ENCODE results near the gene UGT2B7.
"Not testable (repeated sequence)": the region's sequence is repeated elsewhere in the genome, so short reads cannot be mapped to it uniquely, and the experiment has no call there.

UGT2B7 gene

DNA sequence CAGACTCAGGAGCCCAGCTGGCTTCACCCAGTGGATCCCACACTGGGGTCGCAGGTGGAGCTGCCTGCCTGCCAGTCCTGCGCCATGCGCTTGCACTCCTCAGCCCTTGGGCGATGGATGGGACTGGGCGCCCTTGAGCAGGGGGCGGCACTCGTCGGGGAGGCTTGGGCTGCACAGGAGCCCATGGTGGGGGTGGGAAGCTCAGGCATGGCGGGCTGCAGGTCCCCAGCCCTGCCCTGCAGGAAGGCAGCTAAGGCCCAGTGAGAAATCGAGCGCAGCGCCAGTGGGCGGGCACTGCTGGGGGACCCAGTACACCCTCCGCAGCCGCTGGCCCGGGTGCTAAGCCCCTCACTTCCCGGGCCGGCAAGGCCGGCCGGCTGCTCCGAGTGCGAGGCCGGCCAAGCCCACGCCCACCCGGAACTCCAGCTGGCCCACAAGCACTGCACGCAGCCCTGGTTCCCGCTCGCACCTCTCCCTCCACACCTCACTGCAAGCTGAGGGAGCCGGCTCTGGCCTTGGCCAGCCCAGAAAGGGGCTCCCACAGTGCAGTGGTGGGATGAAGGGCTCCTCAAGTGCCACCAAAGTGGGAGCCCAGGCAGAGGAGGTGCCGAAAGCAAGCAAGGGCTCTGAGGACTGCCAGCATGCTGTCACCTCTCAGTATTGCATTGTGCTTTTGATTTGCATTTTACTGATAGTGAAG is 19.0 kb downstream of the UGT2B7 start:
- not testable (repeated sequence) for H3K27me3 ChIP-seq (ENCODE audit: control insufficient read depth, insufficient read depth, low read length); H3K27ac ChIP-seq (ENCODE audit: low read length); H3K36me3 ChIP-seq (ENCODE audit: control insufficient read depth, insufficient read depth, low read length); H3K4me3 ChIP-seq (ENCODE audit: low read length); DNase-seq (ENCODE audit: low read depth, low spot score); H3K9me3 ChIP-seq (ENCODE audit: control insufficient read depth, insufficient read depth, low read length); H3K4me1 ChIP-seq (ENCODE audit: control insufficient read depth, insufficient read depth, low read length)
- WGBS (ENCODE audit: insufficient coverage, insufficient read length) = no CpG with 5 or more reads among the region's 30 CpGs

GRCh38 chr4:69115851-69116213 is 19.6 kb downstream of the UGT2B7 start:
- no CpG with 5 or more reads among the region's 2 CpGs for WGBS (ENCODE audit: insufficient coverage, insufficient read length)
- H3K9me3 ChIP-seq (ENCODE audit: control insufficient read depth, insufficient read depth, low read length) = no peaks in the 10 kb centered on the region
- no peaks in the 10 kb centered on the region for H3K36me3 ChIP-seq (ENCODE audit: control insufficient read depth, insufficient read depth, low read length)
- no peaks in the 10 kb centered on the region for H3K4me1 ChIP-seq (ENCODE audit: control insufficient read depth, insufficient read depth, low read length)
- H3K27me3 ChIP-seq (ENCODE audit: control insufficient read depth, insufficient read depth, low read length) = no peaks in the 10 kb centered on the region
- H3K27ac ChIP-seq (ENCODE audit: low read length) = no peak overlapping the region
- no peak for DNase-seq (ENCODE audit: low read depth, low spot score)
- H3K4me3 ChIP-seq (ENCODE audit: low read length) = no peak overlapping the region

- Histone ChIP-seq H3K4me1 (ENCODE audit: control insufficient read depth, insufficient read depth, low read length) (no peaks in the 10 kb centered on the region), H3K27ac (ENCODE audit: low read length) (no peak overlapping the region), H3K9me3 (ENCODE audit: control insufficient read depth, insufficient read depth, low read length) (no peaks in the 10 kb centered on the region), H3K4me3 (ENCODE audit: low read length) (no peak overlapping the region), H3K27me3 (ENCODE audit: control insufficient read depth, insufficient read depth, low read length) (no peaks in the 10 kb centered on the region), H3K36me3 (ENCODE audit: control insufficient read depth, insufficient read depth, low read length) (no peaks in the 10 kb centered on the region)
- no peak for DNase-seq (ENCODE audit: low read depth, low spot score)
- no CpG with 5 or more reads among the region's 10 CpGs for WGBS (ENCODE audit: insufficient coverage, insufficient read length)
These were observed 20.5 kb downstream of the UGT2B7 start for GRCh38 chr4:69116645-69117321.

GRCh38 chr4:69120870-69121269 is 24.6 kb downstream of the UGT2B7 start:
- DNase-seq (ENCODE audit: low read depth, low spot score) = no peak
- H3K4me3 ChIP-seq (ENCODE audit: low read length) = no peak overlapping the region
- no peaks in the 10 kb centered on the region for H3K27me3 ChIP-seq (ENCODE audit: control insufficient read depth, insufficient read depth, low read length)
- WGBS (ENCODE audit: insufficient coverage, insufficient read length) = no CpG with 5 or more reads among the region's 2 CpGs
- H3K27ac ChIP-seq (ENCODE audit: low read length) = no peak overlapping the region
- H3K36me3 ChIP-seq (ENCODE audit: control insufficient read depth, insufficient read depth, low read length) = no peaks in the 10 kb centered on the region
- H3K9me3 ChIP-seq (ENCODE audit: control insufficient read depth, insufficient read depth, low read length) = no peaks in the 10 kb centered on the region
- no peaks in the 10 kb centered on the region for H3K4me1 ChIP-seq (ENCODE audit: control insufficient read depth, insufficient read depth, low read length)

DNA sequence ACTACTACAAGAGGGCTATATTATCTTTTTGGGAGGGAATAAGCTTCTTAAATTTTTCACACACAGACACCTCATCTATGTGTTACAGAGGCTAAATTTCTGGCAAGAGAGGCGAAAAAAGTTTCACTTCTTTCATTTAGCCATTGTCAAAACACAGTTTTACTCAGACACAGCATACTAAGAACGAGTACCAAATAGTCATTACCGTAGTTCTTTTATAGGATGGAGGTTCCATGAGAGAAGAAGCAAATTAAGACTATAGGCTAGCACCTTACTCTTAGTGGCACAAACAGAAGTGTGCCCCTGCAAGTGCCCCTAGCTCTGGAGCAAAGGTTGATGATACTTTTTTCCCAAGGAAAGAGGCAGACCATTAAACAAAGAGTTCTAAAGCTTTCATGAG is 26.2 kb downstream of the UGT2B7 start:
- Histone ChIP-seq H3K4me1 (ENCODE audit: control insufficient read depth, insufficient read depth, low read length) (no peaks in the 10 kb centered on the region), H3K4me3 (ENCODE audit: low read length) (no peak overlapping the region), H3K36me3 (ENCODE audit: control insufficient read depth, insufficient read depth, low read length) (no peaks in the 10 kb centered on the region), H3K27ac (ENCODE audit: low read length) (no peak overlapping the region), H3K27me3 (ENCODE audit: control insufficient read depth, insufficient read depth, low read length) (no peaks in the 10 kb centered on the region), H3K9me3 (ENCODE audit: control insufficient read depth, insufficient read depth, low read length) (no peaks in the 10 kb centered on the region)
- WGBS (ENCODE audit: insufficient coverage, insufficient read length) = no CpG with 5 or more reads among the region's 3 CpGs
- DNase-seq (ENCODE audit: low read depth, low spot score) = no peak

- Histone ChIP-seq H3K4me3 (ENCODE audit: low read length) (no peak overlapping the region), H3K27me3 (ENCODE audit: control insufficient read depth, insufficient read depth, low read length) (no peaks in the 10 kb centered on the region), H3K9me3 (ENCODE audit: control insufficient read depth, insufficient read depth, low read length) (no peaks in the 10 kb centered on the region), H3K4me1 (ENCODE audit: control insufficient read depth, insufficient read depth, low read length) (no peaks in the 10 kb centered on the region), H3K27ac (ENCODE audit: low read length) (no peak overlapping the region), H3K36me3 (ENCODE audit: control insufficient read depth, insufficient read depth, low read length) (no peaks in the 10 kb centered on the region)
- WGBS (ENCODE audit: insufficient coverage, insufficient read length) = no CpG with 5 or more reads among the region's 1 CpG
- no peak for DNase-seq (ENCODE audit: low read depth, low spot score)
These were observed 28.7 kb downstream of the UGT2B7 start for GRCh38 chr4:69124941-69125340.

GRCh38 chr4:69126024-69126423 is 29.8 kb downstream of the UGT2B7 start:
- no peak overlapping the region for H3K27ac ChIP-seq (ENCODE audit: low read length)

GRCh38 chr4:69133993-69134392 is 37.7 kb downstream of the UGT2B7 start:
- no peak for DNase-seq (ENCODE audit: low read depth, low spot score)
- no peaks in the 10 kb centered on the region for H3K36me3 ChIP-seq (ENCODE audit: control insufficient read depth, insufficient read depth, low read length)
- H3K27ac ChIP-seq (ENCODE audit: low read length) = no peak overlapping the region
- no peaks in the 10 kb centered on the region for H3K4me1 ChIP-seq (ENCODE audit: control insufficient read depth, insufficient read depth, low read length)
- no peak overlapping the region for H3K4me3 ChIP-seq (ENCODE audit: low read length)
- H3K9me3 ChIP-seq (ENCODE audit: control insufficient read depth, insufficient read depth, low read length) = no peaks in the 10 kb centered on the region
- no peaks in the 10 kb centered on the region for H3K27me3 ChIP-seq (ENCODE audit: control insufficient read depth, insufficient read depth, low read length)

More at GRCh38 chr4:69126024-69126423, 29.8 kb downstream of the UGT2B7 start:
- H3K36me3 ChIP-seq (ENCODE audit: control insufficient read depth, insufficient read depth, low read length) = no peaks in the 10 kb centered on the region
- DNase-seq (ENCODE audit: low read depth, low spot score) = no peak
- no peaks in the 10 kb centered on the region for H3K9me3 ChIP-seq (ENCODE audit: control insufficient read depth, insufficient read depth, low read length)
- H3K27me3 ChIP-seq (ENCODE audit: control insufficient read depth, insufficient read depth, low read length) = no peaks in the 10 kb centered on the region
- no peak overlapping the region for H3K4me3 ChIP-seq (ENCODE audit: low read length)
- no peaks in the 10 kb centered on the region for H3K4me1 ChIP-seq (ENCODE audit: control insufficient read depth, insufficient read depth, low read length)

DNA sequence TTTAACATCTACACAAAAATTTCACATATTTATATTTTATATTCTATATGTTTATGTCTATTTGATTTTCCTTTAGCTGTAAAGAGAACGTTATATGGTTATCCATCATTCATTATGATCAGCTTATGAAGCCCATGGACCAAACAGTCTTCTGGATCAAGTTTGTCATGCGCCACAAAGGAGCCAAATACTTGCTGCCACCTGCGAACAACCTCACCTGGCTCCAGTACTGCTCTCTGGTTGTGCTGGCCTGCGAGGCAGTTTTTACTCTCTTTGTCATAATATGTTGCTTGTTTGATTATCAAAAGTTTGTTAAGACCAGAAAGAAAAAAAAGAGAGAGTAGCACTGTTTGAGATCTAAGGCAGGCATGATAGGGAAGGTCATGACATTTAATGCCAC is 38.2 kb downstream of the UGT2B7 start:
- no peak for DNase-seq (ENCODE audit: low read depth, low spot score)
- H3K27ac ChIP-seq (ENCODE audit: low read length) = no peak overlapping the region
- H3K4me1 ChIP-seq (ENCODE audit: control insufficient read depth, insufficient read depth, low read length) = no peaks in the 10 kb centered on the region
- H3K36me3 ChIP-seq (ENCODE audit: control insufficient read depth, insufficient read depth, low read length) = no peaks in the 10 kb centered on the region
- no CpG with 5 or more reads among the region's 4 CpGs for WGBS (ENCODE audit: insufficient coverage, insufficient read length)
- no peaks in the 10 kb centered on the region for H3K9me3 ChIP-seq (ENCODE audit: control insufficient read depth, insufficient read depth, low read length)
- no peaks in the 10 kb centered on the region for H3K27me3 ChIP-seq (ENCODE audit: control insufficient read depth, insufficient read depth, low read length)
- H3K4me3 ChIP-seq (ENCODE audit: low read length) = no peak overlapping the region

- DNase-seq (ENCODE audit: low read depth, low spot score) = no peak
- no peak overlapping the region for H3K27ac ChIP-seq (ENCODE audit: low read length)
- no peak overlapping the region for H3K4me3 ChIP-seq (ENCODE audit: low read length)
- no CpG with 5 or more reads among the region's 2 CpGs for WGBS (ENCODE audit: insufficient coverage, insufficient read length)
- H3K4me1 ChIP-seq (ENCODE audit: control insufficient read depth, insufficient read depth, low read length) = no peaks in the 10 kb centered on the region
- no peaks in the 10 kb centered on the region for H3K36me3 ChIP-seq (ENCODE audit: control insufficient read depth, insufficient read depth, low read length)
- no peaks in the 10 kb centered on the region for H3K27me3 ChIP-seq (ENCODE audit: control insufficient read depth, insufficient read depth, low read length)
- H3K9me3 ChIP-seq (ENCODE audit: control insufficient read depth, insufficient read depth, low read length) = no peaks in the 10 kb centered on the region
These were observed 45.0 kb downstream of the UGT2B7 start for GRCh38 chr4:69141320-69141719.

GRCh38 chr4:69147334-69147733 is 51.1 kb downstream of the UGT2B7 start:
- no peak overlapping the region for H3K4me3 ChIP-seq (ENCODE audit: low read length)
- WGBS (ENCODE audit: insufficient coverage, insufficient read length) = no CpG with 5 or more reads among the region's 4 CpGs
- DNase-seq (ENCODE audit: low read depth, low spot score) = no peak
- H3K4me1 ChIP-seq (ENCODE audit: control insufficient read depth, insufficient read depth, low read length) = no peaks in the 10 kb centered on the region
- no peaks in the 10 kb centered on the region for H3K27me3 ChIP-seq (ENCODE audit: control insufficient read depth, insufficient read depth, low read length)
- H3K9me3 ChIP-seq (ENCODE audit: control insufficient read depth, insufficient read depth, low read length) = no peaks in the 10 kb centered on the region
- H3K27ac ChIP-seq (ENCODE audit: low read length) = no peak overlapping the region
- H3K36me3 ChIP-seq (ENCODE audit: control insufficient read depth, insufficient read depth, low read length) = no peaks in the 10 kb centered on the region
